T-helper 1 cell treated with Interleukin-12 subunit alpha and Interleukin-12 subunit beta and Interleukin-4 antibody, amounts not matched to agents 30 μg/mL and 1 μg/mL, for 36 hours (primary cell): ENCODE measurements around the gene SRD5A1.

ENCODE experiments used
- H3K27ac Mint-ChIP-seq: one replicate; pipeline ENCODE4 v1.8.0; 2021; ENCODE audit warnings: mild to moderate bottlenecking, mixed read lengths
- H3K27me3 Mint-ChIP-seq: one replicate; pipeline ENCODE4 v1.8.0; 2021; ENCODE audit warnings: low read depth, mixed read lengths
- H3K36me3 Mint-ChIP-seq: one replicate; pipeline ENCODE4 v1.8.0; 2021; ENCODE audit warnings: low read depth, mixed read lengths
- H3K4me1 Mint-ChIP-seq: one replicate; pipeline ENCODE4 v1.8.0; 2021; ENCODE audit warnings: low read depth, mixed read lengths
- H3K4me3 Mint-ChIP-seq: one replicate; pipeline ENCODE4 v1.8.0; 2021; ENCODE audit warnings: mild to moderate bottlenecking, moderate library complexity, mixed read lengths
- H3K9me3 Mint-ChIP-seq: one replicate; pipeline ENCODE4 v1.8.0; 2021; ENCODE audit warnings: mixed read lengths

The SRD5A1 gene

DNA sequence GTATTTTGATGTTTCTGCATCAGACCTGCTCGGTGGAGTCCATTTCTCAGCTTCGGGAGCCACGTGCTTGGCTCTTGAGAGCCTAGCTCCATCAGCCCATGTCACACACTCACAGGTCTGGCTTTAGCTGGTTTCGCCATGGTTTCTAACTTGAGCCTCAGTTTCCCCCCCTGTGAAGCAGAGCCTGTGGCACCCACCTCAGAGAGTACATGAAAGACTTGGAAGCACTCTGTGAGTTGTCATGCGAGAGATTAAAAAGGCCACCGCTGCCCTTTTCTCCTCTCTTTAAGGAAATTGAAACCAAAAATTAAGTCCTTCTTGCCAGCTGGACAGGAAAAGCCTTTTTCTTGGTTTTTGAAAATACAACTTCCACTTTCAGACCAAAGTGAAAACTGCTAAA, 88.8 kb downstream of the SRD5A1 start:
- Mint-ChIP-seq H3K9me3 (no peaks in the 10 kb centered on the region), H3K4me1 (peaks cover 57% of the 10 kb centered on the region), H3K4me3 (peak overlapping the region; percentile 21), H3K27ac (peak overlapping the region; percentile 65), H3K36me3 (peaks cover 23% of the 10 kb centered on the region), H3K27me3 (no peaks in the 10 kb centered on the region)

GRCh38 chr5:6723122-6723815, 90.0 kb downstream of the SRD5A1 start:
- no peak overlapping the region for H3K27ac Mint-ChIP-seq
- H3K9me3 Mint-ChIP-seq = no peaks in the 10 kb centered on the region
- H3K4me1 Mint-ChIP-seq = peaks cover 52% of the 10 kb centered on the region
- no peak overlapping the region for H3K4me3 Mint-ChIP-seq
- H3K36me3 Mint-ChIP-seq = peaks cover 20% of the 10 kb centered on the region
- H3K27me3 Mint-ChIP-seq = no peaks in the 10 kb centered on the region

DNA sequence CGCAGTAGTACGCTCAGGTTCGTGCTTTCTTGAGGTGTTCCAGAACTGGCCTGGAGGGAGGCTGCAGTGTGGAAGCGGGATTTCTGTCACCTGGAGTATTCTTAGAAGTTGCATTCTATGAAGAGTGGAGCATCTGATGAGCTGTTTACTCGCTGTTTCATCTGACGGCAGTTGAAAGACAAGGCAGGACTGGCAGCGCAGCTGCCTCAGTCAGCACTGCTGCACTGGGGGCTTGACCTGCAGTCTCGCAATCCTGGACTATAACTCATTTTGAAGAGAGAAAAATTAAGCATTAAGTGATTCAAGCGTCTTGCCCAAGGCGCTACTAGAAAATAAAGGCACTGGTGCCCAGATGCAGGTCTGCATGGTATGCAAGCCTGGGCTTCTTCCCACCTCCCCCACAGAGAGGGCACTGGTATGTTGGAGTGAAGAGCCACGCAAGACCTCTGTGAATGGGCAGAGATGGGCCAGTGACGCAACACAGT, 90.6 kb downstream of the SRD5A1 start:
- Mint-ChIP-seq H3K9me3 (no peaks in the 10 kb centered on the region), H3K27me3 (no peaks in the 10 kb centered on the region), H3K36me3 (peaks cover 14% of the 10 kb centered on the region), H3K4me1 (peaks cover 46% of the 10 kb centered on the region), H3K27ac (no peak overlapping the region), H3K4me3 (no peak overlapping the region)
